ENCODE results near the gene MYCBPAP. TPM values are rescaled to one million over a fixed set of nuclear protein-coding genes. Genes with fewer than 3 reads are reported as not detected.
A peak's percentile ranks its signal among the peaks of the same experiment; 100 is the strongest.
"Not testable (repeated sequence)": the region's sequence is repeated elsewhere in the genome, so short reads cannot be mapped to it uniquely, and the experiment has no call there.

Gene MYCBPAP
- total RNA-seq, 1 donor from 2014 or later = 0.26 TPM

GRCh38 chr17:50469671-50470305 is 38.5 kb upstream of the MYCBPAP start:
- H3K36me3 ChIP-seq (ENCODE audit: control insufficient read depth, insufficient read depth, low read length) = peaks cover 1% of the 10 kb centered on the region
- no peak for TF ChIP-seq CTCF (IDR thresholded peaks at IDR 0.05; ENCODE audit: insufficient read depth, low read length, severe bottlenecking)
- H3K4me3 ChIP-seq (ENCODE audit: low read depth, low read length) = no peak overlapping the region
- no peak for FAIRE-seq
- DNase-seq (ENCODE audit: low read depth) = no peak
- peaks cover 8% of the 10 kb centered on the region for H3K27me3 ChIP-seq (ENCODE audit: control insufficient read depth, insufficient read depth, low read length)

- FAIRE-seq (no peak), DNase-seq (ENCODE audit: low read depth) (no peak)
- TF ChIP-seq CTCF (IDR thresholded peaks at IDR 0.05; ENCODE audit: insufficient read depth, low read length, severe bottlenecking) = no peak
- Histone ChIP-seq H3K27me3 (ENCODE audit: control insufficient read depth, insufficient read depth, low read length) (peaks cover 8% of the 10 kb centered on the region), H3K4me3 (ENCODE audit: low read depth, low read length) (no peak overlapping the region), H3K36me3 (ENCODE audit: control insufficient read depth, insufficient read depth, low read length) (no peaks in the 10 kb centered on the region)
Measured at GRCh38 chr17:50470426-50470825, 37.8 kb upstream of the MYCBPAP start.

- H3K36me3 ChIP-seq (ENCODE audit: control insufficient read depth, insufficient read depth, low read length) = no peaks in the 10 kb centered on the region
- TF ChIP-seq CTCF (IDR thresholded peaks at IDR 0.05; ENCODE audit: insufficient read depth, low read length, severe bottlenecking) = no peak
- no peak overlapping the region for H3K4me3 ChIP-seq (ENCODE audit: low read depth, low read length)
- FAIRE-seq = no peak
- DNase-seq (ENCODE audit: low read depth) = no peak
- H3K27me3 ChIP-seq (ENCODE audit: control insufficient read depth, insufficient read depth, low read length) = peaks cover 8% of the 10 kb centered on the region
Measured at GRCh38 chr17:50471009-50471905, 37.0 kb upstream of the MYCBPAP start.

GRCh38 chr17:50472286-50472685 is 36.0 kb upstream of the MYCBPAP start:
- no peaks in the 10 kb centered on the region for H3K36me3 ChIP-seq (ENCODE audit: control insufficient read depth, insufficient read depth, low read length)
- FAIRE-seq = no peak
- H3K27me3 ChIP-seq (ENCODE audit: control insufficient read depth, insufficient read depth, low read length) = peaks cover 8% of the 10 kb centered on the region
- no peak overlapping the region for H3K4me3 ChIP-seq (ENCODE audit: low read depth, low read length)
- DNase-seq (ENCODE audit: low read depth) = no peak
- TF ChIP-seq CTCF (IDR thresholded peaks at IDR 0.05; ENCODE audit: insufficient read depth, low read length, severe bottlenecking) = no peak

GRCh38 chr17:50472761-50473161 is 35.5 kb upstream of the MYCBPAP start:
- not testable (repeated sequence) for H3K36me3 ChIP-seq (ENCODE audit: control insufficient read depth, insufficient read depth, low read length); DNase-seq (ENCODE audit: low read depth); H3K4me3 ChIP-seq (ENCODE audit: low read depth, low read length); H3K27me3 ChIP-seq (ENCODE audit: control insufficient read depth, insufficient read depth, low read length); FAIRE-seq
- TF ChIP-seq CTCF (IDR thresholded peaks at IDR 0.05; ENCODE audit: insufficient read depth, low read length, severe bottlenecking) = peak; percentile 5
